CD4-positive, alpha-beta T cell treated with Interleukin-6 for 4 hours (primary cell): ENCODE results near the gene IL1RAPL1.

Experiments
- DNase-seq: peaks from one replicate; pipeline ENCODE4 v3.0.0-alpha.2; 2020; ENCODE audit warnings: mixed read lengths

IL1RAPL1 gene

DNA sequence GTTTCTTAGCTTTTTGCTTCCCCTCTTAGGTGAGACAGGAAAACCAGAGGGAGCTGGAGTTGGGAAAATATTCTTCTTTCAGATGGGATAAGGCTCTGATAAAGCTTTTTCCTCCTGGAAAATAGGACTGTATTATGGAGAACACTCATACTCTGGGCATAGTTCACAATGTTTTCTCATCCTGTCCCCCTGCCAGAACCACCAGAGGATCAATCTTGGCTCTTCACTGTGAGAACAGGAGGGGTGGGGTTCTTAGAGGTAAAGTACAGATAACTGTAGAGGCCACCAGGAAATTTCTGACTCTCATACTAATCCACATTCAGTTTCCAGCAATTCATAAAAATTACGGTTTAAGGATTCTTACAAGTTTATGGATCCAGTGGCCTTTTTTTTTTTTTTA lies 966.3 kb downstream of the IL1RAPL1 start:
- DNase-seq: no peak

DNA sequence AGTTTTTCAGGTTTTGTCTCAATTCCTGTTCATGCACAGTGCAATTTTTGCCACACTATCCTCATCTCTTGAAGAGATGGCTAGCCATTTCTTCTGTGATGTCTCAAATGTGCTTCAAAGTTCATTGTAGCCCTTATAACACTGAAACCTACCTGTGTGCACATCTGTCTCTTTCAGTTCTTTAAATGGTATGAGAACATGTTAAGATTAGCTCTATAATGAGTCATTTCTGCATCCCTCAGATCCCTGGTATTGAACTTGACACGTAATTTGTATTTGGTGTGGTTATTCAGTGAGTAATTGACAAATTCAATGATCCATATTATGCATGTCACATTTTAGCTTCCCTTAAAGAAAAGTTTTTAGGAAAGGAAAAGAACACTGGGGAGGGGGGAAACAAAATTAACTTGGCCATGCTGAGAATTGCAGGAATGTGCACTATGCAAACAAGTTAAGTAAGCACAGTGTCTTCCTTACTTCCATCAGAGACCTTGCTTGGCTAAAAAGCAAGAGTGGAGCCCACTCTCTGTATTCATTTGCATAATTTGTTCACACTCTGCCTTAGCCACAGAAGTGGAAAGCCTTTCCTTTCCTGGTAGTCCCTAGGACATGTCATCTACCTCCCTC lies 968.3 kb downstream of the IL1RAPL1 start:
- DNase-seq: no peak

DNA sequence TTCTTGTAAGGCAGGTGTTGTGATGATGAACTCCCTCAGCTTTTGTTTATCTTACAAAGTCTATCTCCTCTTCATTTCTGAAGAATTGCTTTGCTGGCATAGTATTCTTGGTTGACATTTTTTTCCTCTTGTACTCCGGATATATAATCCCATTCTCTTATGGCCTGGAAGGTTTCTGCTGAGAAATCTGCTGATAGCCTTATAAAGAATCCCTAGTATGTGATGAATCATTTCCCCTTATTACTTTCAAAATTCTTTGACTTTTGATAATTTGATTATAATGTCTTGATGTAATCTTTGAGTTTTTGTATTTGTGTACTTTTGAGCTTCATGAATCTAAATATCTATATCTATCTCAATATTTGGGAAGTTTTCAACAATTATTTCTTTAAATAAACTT lies 972.8 kb downstream of the IL1RAPL1 start:
- no peak for DNase-seq

DNA sequence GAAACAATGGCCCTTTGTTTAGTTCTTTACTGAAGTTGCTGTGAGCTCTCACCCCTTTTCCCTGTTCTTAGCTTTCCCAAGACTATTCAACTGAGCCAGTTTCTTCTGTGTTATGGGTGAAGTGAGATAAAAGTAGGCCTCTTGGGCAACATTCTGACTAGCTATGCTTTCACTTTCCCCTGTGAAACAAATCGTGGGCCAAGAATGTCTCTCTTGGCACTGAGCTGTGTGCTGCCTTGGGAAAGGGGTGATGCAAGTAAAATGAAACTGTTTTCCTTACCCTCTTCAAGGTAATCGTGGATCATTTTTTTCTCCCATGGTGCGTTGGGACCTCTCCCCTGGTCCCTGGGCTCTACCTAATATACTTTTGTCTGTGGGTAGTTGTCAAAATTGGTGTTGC lies 974.2 kb downstream of the IL1RAPL1 start:
- no peak for DNase-seq

GRCh38 chrX:29580560-29580959 lies 993.3 kb downstream of the IL1RAPL1 start:
- no peak for DNase-seq

- DNase-seq: no peak
These were observed 994.0 kb downstream of the IL1RAPL1 start for GRCh38 chrX:29581223-29581622.

- DNase-seq: no peak
These were observed 999.9 kb downstream of the IL1RAPL1 start for GRCh38 chrX:29587107-29587506.

GRCh38 chrX:29590921-29591320 lies 1003.7 kb downstream of the IL1RAPL1 start:
- DNase-seq: no peak

GRCh38 chrX:29604381-29604780 lies 1017.1 kb downstream of the IL1RAPL1 start:
- no peak for DNase-seq

- no peak for DNase-seq
These were observed 1030.0 kb downstream of the IL1RAPL1 start for GRCh38 chrX:29617276-29617675.

DNA sequence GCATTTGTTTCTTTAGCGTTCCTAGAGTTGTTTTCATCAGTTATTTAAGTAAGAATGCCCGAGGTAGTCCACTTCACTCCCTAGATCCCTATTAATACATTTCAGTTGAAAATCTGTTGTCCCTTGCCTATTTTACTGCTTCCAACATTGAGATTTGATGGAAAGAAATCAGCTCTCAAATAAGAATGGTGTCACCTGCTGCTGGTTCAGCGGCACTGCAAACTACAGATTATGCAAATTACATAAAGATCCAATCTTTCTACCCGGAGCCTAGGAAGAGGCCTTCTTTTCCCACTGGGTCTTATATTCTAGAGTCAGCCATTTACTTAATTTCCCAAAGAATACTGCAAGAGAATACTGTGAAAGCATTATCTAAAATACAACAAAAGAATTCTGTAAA lies 1030.5 kb downstream of the IL1RAPL1 start:
- DNase-seq: no peak

DNA sequence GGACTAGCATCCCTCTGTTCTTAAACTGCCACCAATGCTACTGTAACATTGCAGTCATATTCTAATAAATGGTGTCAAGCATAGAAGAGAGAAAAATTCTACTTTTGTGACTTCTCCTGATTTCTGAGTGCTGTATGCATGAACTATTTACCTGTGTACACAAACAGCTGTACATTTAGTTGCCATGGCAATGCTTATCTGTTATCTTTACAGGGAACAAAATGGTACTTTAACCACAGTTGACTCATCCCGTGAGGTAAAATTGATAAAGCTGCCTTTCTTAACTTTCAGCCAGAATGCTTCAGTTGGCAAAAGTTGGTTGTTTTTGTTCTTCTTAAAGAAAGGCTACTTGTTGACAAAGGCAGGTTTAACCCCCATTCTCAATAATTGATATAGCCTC lies 1040.6 kb downstream of the IL1RAPL1 start:
- DNase-seq: no peak

DNA sequence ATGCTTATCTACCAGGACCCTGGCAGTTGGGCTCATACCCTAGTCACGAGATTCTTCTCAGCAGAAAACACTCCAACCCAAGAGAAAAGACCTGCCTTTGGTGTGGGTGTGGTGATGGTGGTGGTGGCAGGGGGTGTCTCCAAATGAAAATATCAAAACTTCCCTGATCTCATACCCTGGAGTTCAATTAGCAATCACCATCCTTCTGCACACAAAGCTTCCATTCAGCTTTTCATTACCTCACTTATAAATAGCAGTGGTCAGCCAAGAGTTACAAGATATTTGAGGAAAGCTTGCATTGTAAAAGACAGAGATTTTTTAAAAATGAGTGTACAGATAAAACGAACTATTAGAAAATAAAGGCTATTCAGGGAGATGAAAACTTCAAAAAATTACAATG lies 1047.3 kb downstream of the IL1RAPL1 start:
- DNase-seq: no peak

- DNase-seq: no peak
These were observed 1049.1 kb downstream of the IL1RAPL1 start for GRCh38 chrX:29636331-29636730.

GRCh38 chrX:29640106-29640505 lies 1052.9 kb downstream of the IL1RAPL1 start:
- DNase-seq: no peak

GRCh38 chrX:29641461-29641860 lies 1054.2 kb downstream of the IL1RAPL1 start:
- no peak for DNase-seq

DNA sequence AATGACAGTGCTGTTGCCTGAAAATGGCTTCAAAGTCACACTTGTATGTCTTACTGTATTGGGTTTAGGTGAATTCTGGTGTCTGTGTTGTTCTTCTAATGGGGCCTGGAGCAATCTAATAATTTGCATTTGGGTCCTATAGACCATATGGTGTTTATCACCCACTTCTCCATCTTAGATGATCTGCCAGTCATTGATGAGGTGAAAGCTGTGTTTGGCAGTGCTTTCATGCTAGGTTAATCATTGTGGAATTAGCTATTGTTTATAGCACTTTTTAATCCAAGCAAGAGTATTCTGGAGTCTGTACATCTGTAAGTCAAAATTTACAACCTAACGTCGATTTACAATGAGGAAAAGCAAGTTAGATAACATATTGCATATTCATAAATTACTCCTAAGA lies 1055.9 kb downstream of the IL1RAPL1 start:
- DNase-seq: no peak

DNA sequence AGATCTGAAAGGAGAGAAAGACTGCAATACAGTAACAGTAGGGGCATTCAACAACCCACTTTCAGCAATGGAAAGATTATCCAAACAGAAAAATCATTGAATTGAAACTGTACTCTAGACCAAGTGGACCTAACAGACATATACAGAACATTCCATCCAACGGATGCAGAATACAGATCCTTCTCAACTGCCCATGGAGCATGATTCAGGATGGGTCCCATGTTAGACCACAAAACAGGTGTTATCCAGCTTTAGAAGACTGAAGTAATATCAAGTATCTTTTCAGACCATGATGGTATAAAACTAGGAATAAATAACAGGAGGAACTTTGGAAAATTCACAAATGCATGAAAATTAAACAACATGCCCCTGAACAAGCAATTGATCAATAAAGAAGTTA lies 1060.9 kb downstream of the IL1RAPL1 start:
- DNase-seq: no peak

DNA sequence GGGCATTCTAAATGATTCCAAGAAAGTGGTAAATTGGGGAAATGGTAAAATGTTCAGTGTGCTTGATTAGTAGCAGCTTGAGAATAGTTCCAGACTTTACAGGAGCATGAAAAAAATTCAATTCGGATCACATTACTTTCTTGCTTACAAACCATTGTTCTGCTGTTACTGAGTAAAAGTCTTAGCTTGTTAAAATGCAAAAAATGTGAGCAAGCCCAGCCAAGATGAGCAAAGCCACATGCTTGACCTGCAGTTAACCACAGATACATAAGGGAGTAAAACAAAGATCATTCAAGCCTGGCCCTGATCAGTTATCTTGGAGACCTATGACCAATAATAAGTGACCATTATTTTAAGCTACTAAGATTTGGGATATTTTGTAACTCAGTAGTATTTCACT lies 1065.2 kb downstream of the IL1RAPL1 start:
- DNase-seq: no peak

DNA sequence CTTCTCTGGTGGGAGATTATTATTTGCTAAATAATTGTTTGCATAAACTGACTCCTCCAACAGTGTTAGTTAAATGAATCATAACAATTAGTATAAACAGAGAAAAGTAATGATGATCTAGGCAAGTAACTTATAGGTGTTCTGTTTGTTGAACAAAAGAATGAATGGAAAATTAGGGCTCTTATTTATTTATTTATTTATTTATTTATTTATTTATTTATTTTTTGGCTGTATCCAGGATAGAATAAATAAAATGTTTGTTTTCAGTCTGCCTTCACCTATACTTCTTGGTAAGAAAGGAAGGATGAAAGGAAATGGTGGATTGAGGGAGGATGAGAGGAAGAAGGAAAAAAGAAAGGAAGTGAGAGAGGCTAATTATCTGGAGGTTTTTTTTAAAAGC lies 1066.5 kb downstream of the IL1RAPL1 start:
- DNase-seq: no peak

GRCh38 chrX:29659911-29660310 lies 1072.7 kb downstream of the IL1RAPL1 start:
- DNase-seq: no peak

- no peak for DNase-seq
These were observed 1074.0 kb downstream of the IL1RAPL1 start for GRCh38 chrX:29661290-29661689.

GRCh38 chrX:29662101-29662500 lies 1074.9 kb downstream of the IL1RAPL1 start:
- DNase-seq: no peak

DNA sequence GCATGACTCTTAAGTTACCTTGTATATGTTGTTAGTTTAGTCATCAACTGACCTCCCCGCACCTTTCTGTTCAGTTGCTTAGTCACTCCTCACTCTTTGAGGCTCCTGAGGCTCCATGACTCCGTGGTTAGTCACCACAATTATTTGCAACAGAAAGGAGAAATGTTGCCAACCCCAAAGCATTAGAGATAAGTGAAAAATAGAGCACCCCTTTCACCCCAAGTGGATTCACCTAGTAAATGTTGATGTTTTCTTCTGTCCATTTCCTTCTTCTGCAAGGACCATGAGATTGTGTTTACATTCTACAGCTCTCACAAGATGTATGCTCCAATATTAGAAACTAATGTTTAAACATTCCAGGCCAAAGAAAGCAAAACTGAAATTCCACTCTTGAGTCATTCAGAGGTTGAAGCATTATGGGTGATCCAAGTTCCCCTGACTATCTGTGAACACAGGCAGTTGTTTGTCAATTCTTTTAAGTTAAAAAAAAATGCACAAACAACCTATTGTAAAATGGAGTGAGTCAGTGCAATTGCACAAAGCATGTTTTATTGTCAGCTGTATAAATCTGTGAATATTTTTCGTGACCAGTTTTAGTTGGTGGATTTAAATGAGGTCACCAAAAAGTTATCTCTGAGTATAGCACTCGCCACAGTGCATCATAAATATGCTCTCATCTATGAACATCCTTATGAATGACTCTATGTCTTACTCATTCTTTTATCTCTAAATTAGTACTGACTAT lies 1075.7 kb downstream of the IL1RAPL1 start:
- DNase-seq: no peak

- no peak for DNase-seq
These were observed 1078.3 kb downstream of the IL1RAPL1 start for GRCh38 chrX:29665532-29665931.
